Neural crest cell (in vitro differentiated cells): ENCODE measurements around the gene SVIL. TPM values are rescaled to one million over a fixed set of nuclear protein-coding genes. Genes with fewer than 3 reads are reported as not detected.
"Not testable (repeated sequence)": the region's sequence is repeated elsewhere in the genome, so short reads cannot be mapped to it uniquely, and the experiment has no call there.

Experiments used
- DNase-seq: peaks from one replicate; pipeline ENCODE4 v3.0.0; 2021; ENCODE audit warnings: low read depth, mixed read lengths, low spot score
- H3K27ac Mint-ChIP-seq: one replicate; pipeline ENCODE4 v1.8.0; 2021; ENCODE audit warnings: mild to moderate bottlenecking, mixed read lengths; ENCODE audit not compliant: unreplicated experiment
- H3K27me3 Mint-ChIP-seq: 2 replicates; pipeline ENCODE4 v1.8.0; 2021; ENCODE audit warnings: low read depth, mild to moderate bottlenecking, mixed read lengths
- H3K36me3 Mint-ChIP-seq: 2 replicates; pipeline ENCODE4 v1.8.0; 2021; ENCODE audit warnings: low read depth, mild to moderate bottlenecking, mixed read lengths
- H3K4me1 Mint-ChIP-seq: 2 replicates; pipeline ENCODE4 v1.8.0; 2021; ENCODE audit warnings: mixed read lengths
- H3K4me3 Mint-ChIP-seq: one replicate; pipeline ENCODE4 v1.8.0; 2021; ENCODE audit warnings: mild to moderate bottlenecking, mixed read lengths
- H3K9me3 Mint-ChIP-seq: 2 replicates; pipeline ENCODE4 v1.8.0; 2021; ENCODE audit warnings: mixed read lengths
- CTCF ChIP-seq: fragments of 200-600 bp; sonication (generic); conservative IDR thresholded peaks from 2 replicates; pipeline ENCODE4 v1.5.0; 2021; ENCODE audit warnings: antibody characterized with exemption, mild to moderate bottlenecking
- total RNA-seq: library from RNA; stranded (reverse); gene quantifications from 2 replicates; pipeline ENCODE4 v1.2.1, GENCODE V29; 2021

The SVIL gene
- total RNA-seq, 1 donor from 2014 or later: 57.5 TPM

GRCh38 chr10:29583674-29584073 is 51.1 kb downstream of the SVIL start:
- DNase-seq: no peak
- Mint-ChIP-seq H3K4me3 (no peak overlapping the region), H3K36me3 (peaks cover 5% of the 10 kb centered on the region), H3K27ac (no peak overlapping the region), H3K9me3 (peaks cover 3% of the 10 kb centered on the region), H3K4me1 (peaks cover 42% of the 10 kb centered on the region), H3K27me3 (no peaks in the 10 kb centered on the region)
- TF ChIP-seq CTCF: no peak

- Mint-ChIP-seq H3K4me1 (peaks cover 38% of the 10 kb centered on the region), H3K27ac (peak overlapping the region; percentile 12)
- H3K4me3 Mint-ChIP-seq, H3K9me3 Mint-ChIP-seq, H3K36me3 Mint-ChIP-seq, DNase-seq, H3K27me3 Mint-ChIP-seq: not testable (repeated sequence)
These were observed 52.0 kb downstream of the SVIL start for GRCh38 chr10:29582769-29583168.

GRCh38 chr10:29579455-29579970 is 55.3 kb downstream of the SVIL start:
- Mint-ChIP-seq H3K4me3 (no peak overlapping the region), H3K36me3 (peaks cover 8% of the 10 kb centered on the region), H3K27me3 (no peaks in the 10 kb centered on the region), H3K4me1 (peaks cover 14% of the 10 kb centered on the region), H3K27ac (peak overlapping the region; percentile 83), H3K9me3 (no peaks in the 10 kb centered on the region)
- TF ChIP-seq CTCF: no peak
- DNase-seq: no peak

DNA sequence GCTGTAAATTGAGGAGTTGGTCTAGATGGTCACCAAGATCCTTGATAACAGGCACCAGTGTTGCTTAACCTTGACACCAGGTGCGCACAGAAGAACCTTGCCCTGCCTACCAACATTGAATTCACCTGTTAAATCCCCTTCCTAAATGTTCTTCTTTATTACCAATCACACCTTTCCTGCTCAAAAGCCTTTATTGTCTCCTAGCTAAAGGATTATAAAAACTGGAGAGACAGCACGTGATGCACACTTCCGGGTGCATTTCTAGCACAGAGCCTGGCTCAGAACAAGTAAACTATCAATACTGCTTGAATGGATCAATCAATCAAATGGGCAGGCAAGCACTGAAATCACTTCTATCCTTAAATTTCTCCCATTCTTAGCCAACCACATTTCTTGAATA is 56.3 kb downstream of the SVIL start:
- DNase-seq: no peak
- TF ChIP-seq CTCF: no peak
- no peaks in the 10 kb centered on the region for H3K27me3 Mint-ChIP-seq
- no peak overlapping the region for H3K4me3 Mint-ChIP-seq
- no peaks in the 10 kb centered on the region for H3K9me3 Mint-ChIP-seq
- peaks cover 8% of the 10 kb centered on the region for H3K36me3 Mint-ChIP-seq
- peaks cover 9% of the 10 kb centered on the region for H3K4me1 Mint-ChIP-seq
- no peak overlapping the region for H3K27ac Mint-ChIP-seq

DNA sequence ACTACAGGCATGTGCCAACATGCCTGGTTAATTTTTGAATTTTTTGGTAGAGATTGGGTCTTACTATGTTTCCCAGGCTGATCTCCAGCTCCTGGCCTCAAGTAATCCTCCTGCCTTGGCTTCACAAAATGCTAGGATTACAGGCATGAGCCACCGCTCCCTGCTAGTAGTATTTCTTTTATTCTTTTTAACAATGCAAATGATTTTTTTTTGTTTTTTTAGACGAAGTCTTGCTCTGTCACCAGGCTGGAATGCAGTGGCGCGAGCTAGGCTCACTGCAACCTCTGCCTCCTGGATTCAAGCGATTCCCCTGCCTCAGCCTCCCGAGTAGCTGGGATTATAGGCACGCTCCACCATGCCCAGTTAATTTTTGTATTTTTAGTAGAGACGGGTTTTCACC is 58.1 kb downstream of the SVIL start:
- Mint-ChIP-seq H3K9me3 (no peaks in the 10 kb centered on the region), H3K27me3 (no peaks in the 10 kb centered on the region), H3K27ac (no peak overlapping the region), H3K4me3 (no peak overlapping the region), H3K4me1 (peaks cover 6% of the 10 kb centered on the region), H3K36me3 (peaks cover 8% of the 10 kb centered on the region)
- no peak for TF ChIP-seq CTCF
- no peak for DNase-seq

- Mint-ChIP-seq H3K36me3 (peaks cover 10% of the 10 kb centered on the region), H3K4me3 (no peak overlapping the region), H3K9me3 (no peaks in the 10 kb centered on the region), H3K27ac (no peak overlapping the region), H3K4me1 (peaks cover 9% of the 10 kb centered on the region), H3K27me3 (no peaks in the 10 kb centered on the region)
- no peak for DNase-seq
- no peak for TF ChIP-seq CTCF
These were observed 59.7 kb downstream of the SVIL start for GRCh38 chr10:29575098-29575455.

- H3K36me3 Mint-ChIP-seq, H3K27ac Mint-ChIP-seq: not testable (repeated sequence)
- H3K4me1 Mint-ChIP-seq: peaks cover 13% of the 10 kb centered on the region
These were observed 60.3 kb downstream of the SVIL start for GRCh38 chr10:29574212-29575097.

DNA sequence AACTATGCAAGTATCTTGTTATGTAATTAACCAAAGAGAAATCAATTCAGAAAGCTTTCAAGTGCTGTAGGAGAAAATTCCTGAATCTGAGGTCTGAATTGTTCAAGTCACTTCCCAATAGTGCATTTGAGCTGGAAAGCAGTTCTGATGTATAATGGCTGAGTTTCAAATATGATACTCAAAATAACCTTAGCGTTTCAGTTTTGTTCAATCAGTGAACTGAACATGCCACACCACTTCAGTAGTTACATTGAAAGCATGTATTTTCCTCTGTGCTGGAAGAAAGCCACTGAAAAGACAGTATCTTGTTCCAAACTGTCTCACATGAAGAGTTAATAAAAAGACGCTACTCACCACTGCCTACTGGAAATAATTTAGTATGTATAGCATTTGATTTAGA is 64.5 kb downstream of the SVIL start:
- H3K27me3 Mint-ChIP-seq, DNase-seq, H3K9me3 Mint-ChIP-seq, H3K36me3 Mint-ChIP-seq, H3K4me3 Mint-ChIP-seq, H3K27ac Mint-ChIP-seq: not testable (repeated sequence)
- peaks cover 34% of the 10 kb centered on the region for H3K4me1 Mint-ChIP-seq

More at GRCh38 chr10:29574212-29575097, 60.3 kb downstream of the SVIL start:
- H3K9me3 Mint-ChIP-seq, H3K4me3 Mint-ChIP-seq, H3K27me3 Mint-ChIP-seq, DNase-seq: not testable (repeated sequence)
